HG03045 (cell line): Measurements from ENCODE around the gene USP7.

Experiments
- ATAC-seq: cut with Tn5 transposase; IDR thresholded peaks from one replicate; pipeline ENCODE4 v1.9.1; 2021; ENCODE audit warnings: mild to moderate bottlenecking, moderate library complexity; ENCODE audit not compliant: unreplicated experiment

Gene USP7

DNA sequence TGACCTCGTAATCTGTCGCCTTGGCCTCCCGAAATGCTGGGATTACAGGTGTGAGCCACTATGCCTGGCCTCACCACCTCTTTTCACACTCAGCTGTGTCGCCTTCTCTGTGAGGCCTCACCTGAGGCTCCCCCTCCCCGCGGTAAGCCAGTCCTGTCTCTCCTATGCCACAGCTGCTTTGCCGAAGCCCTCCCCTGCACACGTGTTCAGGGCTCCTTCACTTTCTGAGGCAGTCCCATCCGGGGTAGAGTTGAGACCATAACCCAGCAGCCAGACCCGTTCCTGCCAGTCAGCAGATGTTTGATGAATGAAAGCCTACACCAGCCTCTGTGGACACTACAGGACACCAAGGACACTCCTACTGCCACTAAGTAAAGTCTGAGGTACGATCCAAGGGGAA, 10.6 kb downstream of the USP7 start:
- no peak for ATAC-seq

DNA sequence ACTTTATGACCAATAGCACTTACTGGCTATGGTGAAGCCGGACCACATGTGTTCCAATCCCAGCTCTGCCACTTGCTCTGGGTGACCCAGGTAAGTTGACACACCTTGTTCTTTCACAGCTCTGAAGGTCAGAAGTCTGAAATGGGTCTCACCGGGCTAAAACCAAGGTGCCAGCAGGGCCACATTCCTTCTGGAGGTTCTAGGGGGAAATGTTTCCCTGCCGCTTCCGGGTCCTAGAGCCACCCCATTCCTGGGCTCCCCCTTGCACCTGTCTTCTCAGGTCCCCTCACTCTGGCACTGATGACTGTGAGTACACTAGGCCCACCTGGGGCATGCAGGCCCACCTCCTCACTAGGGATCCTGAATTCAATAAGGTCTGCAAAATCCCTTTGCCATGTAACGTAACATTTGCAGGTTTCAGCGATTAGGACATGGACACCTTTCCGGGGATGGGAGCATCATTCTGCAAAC, 11.4 kb downstream of the USP7 start:
- ATAC-seq = no peak

DNA sequence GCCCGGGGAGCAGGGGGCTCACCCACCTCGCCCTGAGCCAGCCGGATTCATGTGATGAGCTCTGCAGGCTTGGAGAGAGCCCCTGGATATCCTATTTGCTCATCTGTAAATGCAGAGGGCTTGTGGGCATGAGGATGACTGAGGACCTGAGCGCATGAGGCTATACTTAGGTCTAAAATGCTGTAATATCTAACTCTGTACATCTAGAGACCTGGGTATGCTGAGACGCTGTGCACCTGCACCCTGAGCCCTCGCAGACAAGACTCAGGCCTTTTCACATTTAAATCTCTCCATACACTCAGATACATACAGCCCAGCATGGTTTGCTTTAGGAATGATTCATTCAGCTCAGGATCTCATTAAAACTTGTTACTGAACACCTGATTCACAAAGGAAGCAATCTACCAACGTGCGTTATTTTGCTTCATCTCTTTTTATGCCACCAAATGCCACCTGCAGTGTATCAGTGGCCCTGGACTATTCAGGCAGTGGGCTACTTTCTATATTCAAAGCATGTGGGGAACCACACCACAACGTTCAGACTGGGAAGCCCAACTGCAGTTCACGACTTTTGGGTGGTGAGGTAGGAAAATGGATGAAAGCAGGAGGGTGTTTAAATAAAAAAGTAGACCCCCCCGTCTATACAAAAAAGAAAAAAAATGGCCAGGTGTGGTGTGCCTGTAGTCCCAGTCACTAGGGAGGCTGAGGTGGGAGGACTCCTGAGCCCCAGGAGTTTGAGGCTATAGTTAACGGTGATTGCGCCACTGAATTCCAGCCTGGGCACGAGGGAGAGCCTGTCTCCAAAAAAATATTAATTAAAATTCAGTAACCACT, 12.0 kb downstream of the USP7 start:
- ATAC-seq = peak; percentile 39

DNA sequence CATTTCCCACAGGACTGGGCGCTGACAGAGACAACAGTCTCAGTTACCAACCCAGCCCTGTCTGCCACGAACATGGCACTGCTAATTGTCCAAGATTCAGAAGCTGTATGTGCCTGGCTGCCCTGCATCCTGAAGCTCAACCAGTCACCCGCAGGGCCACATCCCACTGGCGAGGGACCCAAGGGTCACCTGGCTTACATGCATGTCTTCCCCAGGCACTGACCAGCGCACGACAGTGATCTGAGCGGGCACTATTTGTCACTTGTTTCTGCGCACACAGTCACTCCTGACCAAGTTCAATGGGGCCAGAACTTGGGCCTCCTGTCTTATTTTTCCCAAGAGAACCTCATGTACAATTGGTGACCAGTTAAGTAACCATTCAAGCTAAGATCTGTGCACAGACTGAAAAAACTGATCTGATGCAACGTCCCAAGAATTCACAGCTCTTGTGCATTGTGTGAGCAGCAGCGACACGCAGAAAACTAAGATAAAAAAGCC, 13.1 kb downstream of the USP7 start:
- ATAC-seq = no peak

DNA sequence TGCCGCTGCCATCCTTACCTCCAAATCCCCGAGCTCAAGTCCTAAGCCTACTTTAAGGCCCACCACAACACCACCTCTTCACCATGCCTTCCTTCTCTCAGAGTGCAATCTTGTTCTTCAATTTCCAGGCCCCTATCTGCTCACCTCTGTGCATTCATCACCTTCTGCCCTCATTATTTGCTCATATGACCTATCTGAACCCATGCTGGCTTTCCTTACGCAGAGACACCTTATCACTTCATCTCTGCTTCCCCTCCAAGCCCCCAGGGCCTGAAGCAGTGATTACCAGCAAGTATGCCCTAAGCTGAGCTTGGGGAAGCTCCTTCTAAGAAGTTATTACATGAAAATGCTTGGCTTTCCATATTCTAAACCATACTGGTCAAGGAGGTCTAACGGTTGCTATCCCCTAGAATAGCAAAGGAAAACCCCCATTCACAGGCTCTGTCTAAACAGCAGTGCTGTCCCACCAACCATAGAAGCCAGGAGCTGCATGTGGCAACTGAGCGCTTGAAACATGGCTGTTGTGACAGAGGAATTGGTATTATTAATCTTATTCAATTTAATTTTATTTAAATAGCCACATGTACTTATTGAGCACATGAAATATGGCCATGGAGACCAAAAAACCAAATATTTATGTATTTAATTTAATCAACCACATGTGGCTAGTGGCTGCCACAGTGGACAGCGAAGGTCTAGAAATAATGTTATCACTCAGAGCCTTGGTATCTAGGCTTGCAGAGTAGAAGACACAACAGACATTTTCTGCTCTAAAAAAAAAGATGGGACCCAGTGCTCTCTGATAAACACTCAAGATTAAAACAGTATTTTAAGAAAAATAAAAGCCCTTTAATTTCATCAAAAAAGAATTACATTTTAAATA, 13.9 kb downstream of the USP7 start:
- no peak for ATAC-seq

DNA sequence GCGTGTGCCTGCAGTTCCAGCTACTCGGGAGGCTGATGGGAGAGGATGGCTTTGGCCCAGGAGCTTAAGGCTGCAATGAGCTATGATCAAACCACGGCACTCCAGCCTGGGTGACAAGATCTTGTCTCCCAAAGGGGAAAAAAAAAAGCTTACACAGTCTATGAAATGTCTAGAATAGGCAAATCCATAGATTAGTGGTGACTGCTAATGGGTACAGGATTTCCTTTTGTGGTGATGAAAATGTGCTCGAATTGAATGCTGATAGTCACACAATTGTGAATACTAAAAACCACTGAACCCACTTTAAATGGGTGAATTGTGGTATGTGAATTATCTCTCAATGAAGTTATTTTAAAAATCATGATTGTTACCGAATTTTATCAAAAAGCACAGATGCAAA, 14.9 kb downstream of the USP7 start:
- ATAC-seq = no peak

DNA sequence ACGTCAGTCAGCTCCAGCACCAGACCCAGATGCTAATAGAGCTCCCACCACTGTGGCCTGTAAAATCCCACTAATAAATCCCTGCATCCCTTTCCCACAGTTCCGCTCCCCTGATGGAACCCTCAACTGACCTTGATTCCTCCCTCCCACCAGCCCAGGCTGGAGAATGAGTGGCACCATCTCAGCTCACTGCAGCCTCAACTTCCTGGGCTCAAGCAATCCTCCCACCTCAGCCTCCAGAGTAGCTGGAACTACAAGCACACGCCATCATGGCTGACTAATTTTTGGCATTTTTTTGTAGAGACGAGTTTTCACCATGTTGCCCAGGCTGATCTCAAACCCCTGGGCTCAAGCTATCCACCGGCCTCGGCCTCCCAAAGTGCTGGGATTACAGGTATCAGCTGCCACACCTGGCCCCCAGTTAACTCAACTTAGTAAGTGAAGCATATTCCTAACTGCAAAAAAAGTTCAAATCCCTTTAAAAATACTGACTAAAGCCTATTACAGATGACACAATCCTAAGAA, 15.6 kb downstream of the USP7 start:
- ATAC-seq = no peak

DNA sequence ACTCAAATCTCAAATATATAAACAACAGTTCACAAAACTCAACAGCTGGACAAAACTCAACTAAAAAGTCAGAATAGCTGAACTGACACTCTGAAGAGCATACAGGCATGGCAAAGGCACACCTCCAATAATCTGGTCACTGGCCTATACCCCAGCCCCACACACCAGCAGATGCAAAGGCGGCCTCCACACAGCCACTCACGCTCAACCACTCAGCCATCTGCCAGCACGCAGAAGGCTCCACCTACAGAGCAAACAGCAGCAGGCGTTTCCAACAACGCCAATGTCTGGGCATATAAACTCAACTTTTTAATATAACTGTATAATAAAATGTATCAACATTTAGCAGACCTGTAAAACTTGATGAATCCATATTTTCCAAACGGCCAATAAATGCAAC, 17.2 kb downstream of the USP7 start:
- ATAC-seq = no peak

DNA sequence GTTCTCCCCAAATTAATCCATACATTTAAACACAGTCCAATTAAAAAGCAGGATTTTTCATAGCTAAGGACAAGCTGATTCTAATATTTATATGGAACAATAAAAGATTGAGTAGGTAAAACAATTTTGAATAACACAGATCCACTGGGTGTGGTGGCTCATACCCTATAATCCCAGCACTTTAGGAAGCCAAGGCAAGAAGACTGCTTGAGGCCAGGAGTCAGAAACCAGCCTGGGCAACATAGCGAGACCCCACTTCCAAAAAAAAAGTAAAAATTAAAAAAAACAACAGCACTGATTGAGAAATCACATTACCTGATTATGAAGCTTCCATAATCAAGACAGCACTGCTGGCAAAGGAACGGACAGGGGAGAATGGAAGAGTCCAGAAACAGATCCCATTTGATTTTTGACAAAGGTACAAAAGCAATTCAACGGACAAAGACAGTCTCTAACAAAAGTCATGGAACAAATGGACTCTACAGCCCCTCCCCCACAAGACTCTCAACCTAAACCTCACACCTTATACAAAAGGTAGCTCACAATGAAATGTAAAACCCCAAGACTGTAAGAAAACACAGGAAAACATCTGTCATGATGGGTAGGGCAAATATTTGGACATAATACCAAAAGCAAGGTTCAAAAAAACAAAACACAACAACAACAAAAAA, 17.9 kb downstream of the USP7 start:
- no peak for ATAC-seq

DNA sequence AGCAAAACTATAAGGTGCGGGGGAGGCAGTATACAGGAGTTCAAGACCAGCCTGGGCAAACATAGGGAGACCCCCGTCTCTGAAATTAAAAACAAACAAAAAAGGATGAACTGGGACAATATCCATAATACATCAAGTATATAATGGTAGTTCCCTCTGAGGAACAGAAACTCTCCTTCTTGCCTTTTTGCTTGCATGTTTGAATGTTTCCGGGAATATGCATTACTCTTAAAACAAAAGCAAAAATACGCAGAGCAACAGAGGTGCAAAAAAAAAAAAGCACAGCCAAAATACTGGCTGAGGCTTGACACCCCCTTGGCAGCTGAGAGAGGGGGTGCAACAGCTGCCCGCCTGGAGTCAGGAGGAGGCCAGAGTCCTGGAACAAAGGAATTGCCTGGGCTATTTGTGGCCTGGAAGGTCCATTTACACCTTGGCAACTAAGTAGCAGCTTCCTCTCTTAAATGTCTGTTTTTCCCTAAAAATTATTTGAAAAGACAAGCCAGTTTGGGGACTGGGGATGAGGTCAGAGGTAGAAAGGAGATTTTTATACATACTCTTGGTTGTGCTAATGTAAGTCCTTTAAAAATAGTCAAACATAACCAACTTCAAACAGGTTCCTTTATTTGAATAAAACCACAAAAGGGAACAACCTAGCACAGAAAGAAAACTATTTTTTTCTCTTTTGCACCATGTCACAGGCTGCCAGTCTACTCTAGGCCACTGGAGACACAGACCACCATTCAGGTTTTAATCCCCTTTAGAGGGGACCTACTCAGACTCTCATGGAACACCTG, 19.5 kb downstream of the USP7 start:
- peak; percentile 71 for ATAC-seq

DNA sequence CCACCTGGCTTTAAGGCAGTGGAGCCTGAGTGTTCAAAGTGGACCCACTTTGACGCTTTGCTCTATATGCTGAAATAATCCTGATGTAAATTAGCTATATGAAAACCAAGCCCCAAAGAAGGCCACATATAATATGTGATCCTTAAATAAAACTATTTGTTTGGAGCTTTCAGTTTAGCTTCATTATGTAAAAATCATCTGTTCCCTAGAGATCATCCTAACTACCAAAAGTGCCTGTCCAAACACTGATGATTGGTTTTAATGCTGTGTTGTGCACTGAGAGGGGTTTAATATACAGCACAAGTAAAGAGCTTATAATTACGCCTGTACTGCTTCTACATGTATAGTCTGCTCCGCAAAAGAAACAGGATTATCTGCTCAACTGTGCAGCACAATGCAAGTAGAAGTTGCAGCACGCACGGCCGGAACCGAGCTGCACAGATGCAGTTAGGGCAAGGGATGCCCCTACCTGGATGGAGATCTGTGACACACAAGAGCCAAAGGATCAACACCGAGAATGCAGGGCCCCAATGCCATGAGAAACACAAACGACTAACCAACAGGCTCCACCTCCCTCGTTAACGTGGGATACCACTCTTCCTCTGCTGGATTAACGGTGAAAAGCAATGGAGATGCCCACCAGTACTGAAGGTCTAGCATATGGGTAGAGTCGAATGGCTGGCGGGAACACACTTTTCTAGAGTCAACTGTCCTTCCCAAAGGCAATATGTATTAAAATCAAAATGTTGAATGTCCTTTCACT, 20.5 kb downstream of the USP7 start:
- no peak for ATAC-seq

DNA sequence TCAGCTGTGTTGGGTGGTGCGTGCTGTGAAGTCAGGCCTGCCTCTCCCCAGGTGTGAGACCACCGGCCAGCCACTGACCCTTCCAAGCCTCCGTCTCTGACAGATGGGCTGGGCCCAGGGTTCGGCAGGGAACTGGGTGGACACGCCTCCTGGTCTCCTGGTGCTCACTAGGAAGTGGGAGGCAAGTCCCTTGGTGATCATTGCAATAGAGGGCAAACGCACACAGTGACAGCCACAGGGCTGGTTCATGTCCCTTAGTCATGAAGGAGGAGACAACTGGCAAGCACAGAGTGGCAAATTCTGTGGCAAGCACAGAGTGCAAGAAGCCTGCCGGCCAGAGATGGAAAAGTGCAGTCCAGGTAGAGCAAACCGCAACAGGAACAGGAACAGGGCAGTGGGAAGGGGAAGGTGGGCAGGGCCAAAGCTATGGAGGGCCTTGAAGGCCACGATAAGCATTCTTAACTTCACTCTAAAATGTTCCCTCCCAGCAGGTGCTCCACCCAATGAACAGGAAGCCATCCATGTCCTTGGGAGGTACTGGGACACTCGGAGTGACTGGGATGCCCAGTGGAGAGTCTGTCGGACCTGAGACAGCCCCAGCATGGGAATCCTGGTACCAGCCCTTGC, 21.9 kb downstream of the USP7 start:
- no peak for ATAC-seq

DNA sequence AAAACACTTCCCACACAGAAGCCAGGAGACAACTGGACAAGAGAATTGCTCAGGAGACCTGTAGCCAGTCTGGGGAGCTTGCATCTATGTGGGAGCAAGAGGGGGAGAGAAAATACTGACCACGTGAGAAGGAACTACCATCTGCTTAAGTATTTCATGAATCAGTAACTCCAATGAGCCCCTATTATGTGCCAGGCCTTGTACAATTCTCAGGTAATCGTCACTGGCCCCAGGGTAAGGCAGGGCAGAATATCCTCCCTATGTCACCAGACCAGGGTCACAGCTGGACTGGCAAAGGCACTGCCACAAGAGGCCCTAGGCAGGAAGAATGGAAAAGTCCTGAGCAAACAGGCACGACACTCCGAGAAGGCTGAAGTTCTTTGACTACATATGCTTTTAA, 25.9 kb downstream of the USP7 start:
- no peak for ATAC-seq

DNA sequence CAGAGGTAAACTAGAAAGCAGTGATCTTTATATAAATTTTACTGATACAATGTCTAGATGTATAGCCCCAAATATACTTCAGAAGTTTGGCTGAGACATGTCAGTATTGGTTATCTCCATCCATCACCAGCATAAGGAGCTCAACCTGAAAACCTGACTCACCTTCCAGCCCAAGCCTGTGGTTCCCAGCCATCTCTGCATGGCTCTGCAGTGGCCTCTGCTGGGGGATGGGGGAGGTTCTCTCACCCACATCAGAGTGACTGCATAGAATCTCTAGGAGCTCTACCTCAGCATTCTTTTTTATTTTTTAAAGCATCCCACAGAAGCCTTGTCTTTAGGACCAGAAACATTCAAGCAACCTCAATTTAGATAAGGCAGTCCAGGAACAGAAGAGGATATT, 27.3 kb downstream of the USP7 start:
- ATAC-seq = peak; percentile 79

DNA sequence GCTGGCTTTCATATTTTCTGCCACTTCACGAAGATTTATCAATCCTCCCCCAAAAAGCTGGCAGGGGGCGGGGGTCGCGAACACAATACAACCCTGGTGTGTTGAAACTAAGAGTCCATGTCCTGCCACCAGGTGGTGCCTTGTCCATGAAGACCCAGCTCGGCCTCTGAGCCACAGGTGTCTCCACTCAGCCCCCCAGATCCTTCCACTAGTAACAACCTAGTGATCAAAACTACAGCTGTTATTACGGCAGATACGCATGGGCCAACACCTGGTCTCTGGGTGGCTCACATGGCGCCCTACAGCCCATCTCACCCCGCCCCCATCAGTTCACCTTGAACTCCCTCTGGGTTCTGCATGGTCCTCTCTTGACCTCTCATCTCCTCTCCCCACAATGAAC, 27.7 kb downstream of the USP7 start:
- ATAC-seq = peak; percentile 18

DNA sequence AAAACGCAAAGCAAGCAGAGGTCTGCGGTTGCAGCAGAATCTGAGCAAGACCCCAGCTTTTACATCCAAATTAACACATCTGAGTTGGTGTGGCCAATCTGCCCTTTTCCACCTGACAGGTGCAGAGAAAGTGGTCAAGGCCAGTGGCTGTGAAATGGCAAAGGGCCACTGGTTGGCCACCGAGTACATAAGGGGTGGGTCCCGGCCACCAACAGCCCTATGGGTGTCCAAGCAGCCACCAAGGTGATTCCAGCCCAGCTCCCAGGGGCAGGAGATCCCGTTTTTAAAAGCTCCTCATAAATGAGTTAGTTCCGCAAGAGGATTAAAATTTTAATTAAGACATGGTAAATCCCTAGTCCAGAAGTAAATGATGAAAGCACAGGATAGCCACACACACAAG, 29.1 kb downstream of the USP7 start:
- no peak for ATAC-seq

DNA sequence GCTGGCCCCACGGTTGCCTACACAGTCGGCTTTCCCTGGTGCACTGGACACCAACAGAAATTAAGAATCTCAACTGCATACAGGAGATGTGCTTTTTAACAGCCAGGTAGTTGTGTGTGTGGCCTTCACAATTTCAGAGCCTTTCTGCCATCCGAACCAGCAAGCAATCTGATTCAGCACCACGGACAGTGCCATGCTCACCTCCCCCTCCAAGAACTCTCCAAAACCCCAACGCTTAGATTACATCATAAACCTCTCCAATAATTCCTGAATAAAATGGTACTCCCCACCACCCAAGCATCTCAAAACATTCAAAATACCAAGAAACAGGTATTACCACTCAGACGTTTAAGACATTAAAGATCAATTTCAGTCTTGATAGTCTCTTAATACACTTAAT, 31.8 kb downstream of the USP7 start:
- ATAC-seq = no peak

DNA sequence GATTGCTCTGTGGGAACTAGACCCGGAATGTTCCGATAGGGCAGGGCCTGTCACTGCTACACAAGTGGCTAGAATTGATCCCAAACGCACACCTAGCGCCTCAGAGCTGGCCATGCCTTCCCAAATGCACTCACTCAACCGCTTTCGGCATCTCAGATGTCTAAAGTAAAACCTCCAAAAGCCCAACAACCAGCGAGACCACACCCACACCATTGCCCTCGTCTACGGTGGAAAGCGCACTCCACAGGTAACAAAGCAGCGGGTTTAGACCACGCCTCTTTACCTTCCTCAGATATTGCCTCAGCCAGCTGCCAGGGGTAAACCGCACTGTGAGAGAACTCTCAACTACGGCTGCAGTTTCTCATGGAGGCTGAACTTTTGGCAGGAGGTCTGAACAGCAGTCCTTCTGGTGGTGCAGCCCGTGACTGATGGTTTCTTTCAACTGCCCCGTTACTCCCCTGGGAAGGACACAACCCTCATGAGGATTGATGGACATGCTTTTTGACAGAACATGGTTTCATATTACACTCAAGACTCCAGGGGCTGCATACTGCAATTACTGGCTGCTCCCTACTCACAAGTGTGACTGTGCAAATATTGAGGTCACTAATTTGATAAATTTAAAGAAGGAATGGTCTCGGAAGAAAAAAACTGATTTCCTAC, 34.5 kb downstream of the USP7 start:
- ATAC-seq = no peak
